ENCODE measurements around the gene PCDHGA1.
A peak's percentile ranks its signal among the peaks of the same experiment; 100 is the strongest.
"Not testable (repeated sequence)": the region's sequence is repeated elsewhere in the genome, so short reads cannot be mapped to it uniquely, and the experiment has no call there.

Gene PCDHGA1

GRCh38 chr5:141382469-141383294 is 52.4 kb downstream of the PCDHGA1 start, which contains the start of gene PCDHGA7:
PCDHGA7 (plus strand) TSS chr5:141382742; CDS start chr5:141382900, 158 bp downstream.
- no peak for DNase-seq

DNA sequence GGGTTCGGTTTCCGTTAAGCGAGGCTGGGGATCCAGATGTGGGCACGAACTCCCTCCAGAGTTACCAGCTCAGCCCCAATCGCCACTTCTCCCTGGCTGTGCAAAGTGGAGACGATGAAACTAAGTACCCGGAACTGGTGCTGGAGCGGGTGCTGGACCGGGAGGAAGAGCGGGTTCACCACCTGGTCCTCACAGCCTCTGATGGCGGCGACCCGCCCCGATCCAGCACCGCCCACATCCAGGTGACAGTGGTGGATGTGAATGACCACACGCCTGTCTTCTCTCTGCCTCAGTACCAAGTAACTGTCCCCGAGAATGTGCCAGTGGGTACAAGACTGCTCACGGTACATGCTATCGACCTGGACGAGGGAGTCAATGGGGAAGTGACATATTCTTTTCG is 53.0 kb downstream of the PCDHGA1 start:
- no peak for DNase-seq

DNA sequence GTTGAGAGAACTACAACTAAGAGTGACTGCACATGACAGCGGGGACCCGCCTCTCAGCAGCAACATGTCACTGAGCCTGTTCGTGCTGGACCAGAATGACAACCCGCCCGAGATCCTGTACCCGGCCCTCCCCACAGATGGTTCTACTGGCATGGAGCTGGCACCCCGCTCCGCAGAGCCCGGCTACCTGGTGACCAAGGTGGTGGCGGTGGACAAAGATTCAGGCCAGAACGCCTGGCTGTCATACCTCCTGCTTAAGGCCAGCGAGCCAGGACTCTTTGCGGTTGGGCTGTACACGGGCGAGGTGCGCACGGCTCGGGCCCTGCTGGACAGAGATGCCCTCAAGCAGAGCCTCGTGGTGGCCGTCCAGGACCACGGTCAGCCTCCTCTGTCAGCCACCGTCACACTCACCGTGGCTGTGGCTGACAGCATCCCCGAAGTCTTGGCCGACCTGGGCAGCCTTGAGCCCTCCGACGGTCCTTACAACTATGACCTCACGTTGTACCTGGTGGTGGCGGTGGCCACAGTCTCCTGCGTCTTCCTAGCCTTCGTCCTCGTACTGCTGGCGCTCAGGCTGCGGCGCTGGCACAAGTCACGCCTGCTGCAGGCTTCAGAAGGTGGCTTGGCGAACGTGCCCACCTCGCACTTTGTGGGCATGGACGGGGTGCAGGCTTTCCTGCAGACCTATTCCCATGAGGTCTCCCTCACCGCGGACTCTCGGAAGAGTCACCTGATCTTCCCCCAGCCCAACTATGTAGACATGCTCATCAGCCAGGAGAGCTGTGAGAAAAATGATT is 54.4 kb downstream of the PCDHGA1 start:
- DNase-seq, result no peak

DNA sequence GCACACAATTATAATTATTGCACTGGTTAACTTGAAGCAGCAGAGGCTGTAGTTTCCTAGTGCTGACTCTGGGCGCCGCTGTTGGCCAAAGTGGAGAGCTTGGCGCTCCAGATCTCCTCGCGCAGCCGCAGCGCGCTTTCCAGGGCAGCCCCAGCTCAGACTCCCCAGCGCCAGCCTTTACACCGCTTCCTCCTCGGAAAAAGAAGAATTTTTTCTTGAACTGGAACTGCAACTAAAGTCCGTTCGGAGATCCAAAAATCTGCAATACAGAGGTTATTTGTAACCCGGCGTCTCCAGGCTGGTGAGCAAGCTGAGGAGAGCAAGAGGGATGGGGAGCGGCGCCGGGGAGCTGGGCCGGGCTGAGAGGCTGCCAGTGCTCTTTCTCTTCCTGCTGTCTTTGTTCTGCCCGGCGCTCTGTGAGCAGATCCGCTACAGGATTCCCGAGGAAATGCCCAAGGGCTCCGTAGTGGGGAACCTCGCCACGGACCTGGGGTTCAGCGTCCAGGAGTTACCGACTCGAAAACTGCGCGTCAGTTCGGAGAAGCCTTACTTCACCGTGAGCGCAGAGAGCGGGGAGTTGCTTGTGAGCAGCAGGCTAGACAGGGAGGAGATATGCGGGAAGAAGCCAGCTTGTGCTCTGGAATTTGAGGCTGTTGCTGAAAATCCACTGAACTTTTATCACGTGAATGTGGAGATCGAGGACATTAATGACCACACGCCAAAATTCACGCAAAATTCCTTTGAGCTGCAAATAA is 57.4 kb downstream of the PCDHGA1 start, which contains the start of gene PCDHGB4:
PCDHGB4 (plus strand) TSS at position 142 of the 755 bp plus-strand sequence; CDS start at position 329, 187 bp downstream.
- DNase-seq, result not testable (repeated sequence)

GRCh38 chr5:141388661-141389060 is 58.3 kb downstream of the PCDHGA1 start:
- no peak for DNase-seq

DNA sequence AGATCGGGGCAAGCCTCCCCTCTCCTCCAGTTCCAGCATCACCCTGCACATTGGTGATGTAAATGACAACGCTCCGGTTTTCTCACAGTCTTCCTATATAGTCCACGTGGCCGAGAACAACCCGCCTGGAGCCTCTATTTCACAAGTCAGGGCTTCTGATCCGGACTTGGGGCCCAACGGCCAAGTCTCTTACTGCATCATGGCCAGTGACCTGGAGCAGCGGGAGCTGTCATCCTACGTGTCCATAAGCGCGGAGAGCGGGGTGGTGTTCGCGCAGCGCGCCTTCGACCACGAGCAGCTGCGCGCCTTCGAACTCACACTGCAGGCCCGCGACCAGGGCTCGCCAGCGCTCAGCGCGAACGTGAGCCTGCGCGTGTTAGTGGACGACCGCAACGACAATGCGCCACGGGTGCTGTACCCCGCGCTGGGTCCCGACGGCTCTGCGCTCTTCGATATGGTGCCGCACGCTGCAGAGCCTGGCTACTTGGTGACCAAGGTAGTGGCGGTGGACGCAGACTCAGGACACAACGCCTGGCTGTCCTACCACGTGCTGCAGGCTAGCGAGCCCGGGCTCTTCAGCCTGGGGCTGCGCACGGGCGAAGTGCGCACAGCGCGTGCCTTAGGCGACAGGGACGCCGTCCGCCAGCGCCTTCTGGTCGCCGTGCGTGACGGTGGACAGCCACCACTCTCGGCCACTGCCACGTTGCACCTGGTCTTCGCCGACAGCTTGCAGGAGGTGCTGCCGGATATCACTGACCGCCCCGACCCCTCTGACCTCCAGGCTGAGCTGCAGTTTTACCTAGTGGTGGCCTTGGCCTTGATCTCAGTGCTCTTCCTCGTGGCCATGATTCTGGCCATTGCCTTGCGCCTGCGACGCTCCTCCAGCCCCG is 59.1 kb downstream of the PCDHGA1 start:
- peak in 1 of 56 donors; percentile 12 for DNase-seq

DNA sequence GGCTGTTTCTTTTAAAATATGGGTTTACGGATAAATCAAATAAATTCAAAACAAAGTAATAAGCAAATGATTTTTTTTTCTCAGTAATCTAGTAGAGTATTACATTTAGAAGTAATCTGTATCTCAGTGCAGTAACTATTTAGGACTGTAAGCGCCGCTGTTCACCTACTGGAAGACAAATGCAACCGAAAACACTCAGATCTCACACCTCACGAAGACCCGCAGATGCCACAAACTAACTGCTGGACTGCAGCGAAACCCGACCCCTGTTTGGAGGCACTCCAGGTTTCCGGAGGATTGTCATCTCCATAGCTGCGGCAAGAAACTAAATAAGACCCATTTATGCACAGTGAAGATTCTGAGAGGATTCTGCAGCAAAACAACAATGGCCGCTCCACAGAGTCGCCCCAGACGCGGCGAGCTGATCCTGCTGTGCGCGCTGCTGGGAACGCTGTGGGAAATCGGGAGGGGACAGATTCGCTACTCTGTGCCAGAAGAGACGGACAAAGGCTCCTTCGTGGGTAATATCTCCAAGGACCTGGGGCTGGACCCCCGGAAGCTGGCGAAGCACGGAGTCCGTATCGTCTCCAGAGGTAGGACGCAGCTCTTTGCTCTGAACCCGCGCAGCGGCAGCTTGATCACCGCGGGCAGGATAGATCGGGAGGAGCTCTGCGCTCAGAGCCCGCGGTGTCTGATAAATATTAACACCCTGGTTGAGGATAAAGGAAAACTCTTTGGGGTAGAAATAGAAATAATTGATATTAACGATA is 62.3 kb downstream of the PCDHGA1 start, which contains the start of gene PCDHGA8:
PCDHGA8 (plus strand) TSS at position 205 of the 770 bp plus-strand sequence; CDS start at position 386, 181 bp downstream.
- no peak for DNase-seq

GRCh38 chr5:141393267-141393666 is 63.0 kb downstream of the PCDHGA1 start:
- DNase-seq, result no peak

GRCh38 chr5:141394401-141395187 is 64.3 kb downstream of the PCDHGA1 start:
- not testable (repeated sequence) for DNase-seq

GRCh38 chr5:141397756-141398551 is 67.6 kb downstream of the PCDHGA1 start, which contains the start of gene PCDHGB5:
PCDHGB5 (plus strand) TSS chr5:141397947; CDS start chr5:141398128, 181 bp downstream.
- peak in 1 of 56 donors; percentile 17 for DNase-seq

- DNase-seq, result no peak
These were observed 68.3 kb downstream of the PCDHGA1 start for GRCh38 chr5:141398608-141399007.

GRCh38 chr5:141399555-141400258 is 69.4 kb downstream of the PCDHGA1 start:
- no peak for DNase-seq

- peak in 3 of 56 donors; percentile 10 to 50 (median 11) for DNase-seq
These were observed 72.4 kb downstream of the PCDHGA1 start, which contains the start of gene PCDHGA9 for GRCh38 chr5:141402553-141403243. PCDHGA9 (plus strand) TSS chr5:141402778; CDS start chr5:141402953, 175 bp downstream.

DNA sequence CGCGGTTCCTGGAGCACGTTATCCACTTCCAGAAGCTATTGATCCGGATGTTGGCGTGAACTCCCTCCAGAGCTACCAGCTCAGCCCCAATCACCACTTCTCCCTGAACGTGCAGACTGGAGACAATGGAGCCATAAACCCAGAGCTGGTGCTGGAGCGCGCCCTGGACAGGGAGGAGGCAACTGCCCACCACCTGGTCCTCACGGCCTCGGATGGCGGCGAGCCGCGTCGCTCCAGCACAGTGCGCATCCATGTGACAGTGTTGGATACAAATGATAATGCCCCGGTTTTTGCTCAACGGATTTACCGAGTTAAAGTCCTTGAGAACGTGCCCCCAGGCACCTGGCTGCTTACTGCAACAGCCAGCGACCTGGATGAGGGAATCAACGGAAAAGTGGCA is 73.1 kb downstream of the PCDHGA1 start:
- DNase-seq, result no peak

DNA sequence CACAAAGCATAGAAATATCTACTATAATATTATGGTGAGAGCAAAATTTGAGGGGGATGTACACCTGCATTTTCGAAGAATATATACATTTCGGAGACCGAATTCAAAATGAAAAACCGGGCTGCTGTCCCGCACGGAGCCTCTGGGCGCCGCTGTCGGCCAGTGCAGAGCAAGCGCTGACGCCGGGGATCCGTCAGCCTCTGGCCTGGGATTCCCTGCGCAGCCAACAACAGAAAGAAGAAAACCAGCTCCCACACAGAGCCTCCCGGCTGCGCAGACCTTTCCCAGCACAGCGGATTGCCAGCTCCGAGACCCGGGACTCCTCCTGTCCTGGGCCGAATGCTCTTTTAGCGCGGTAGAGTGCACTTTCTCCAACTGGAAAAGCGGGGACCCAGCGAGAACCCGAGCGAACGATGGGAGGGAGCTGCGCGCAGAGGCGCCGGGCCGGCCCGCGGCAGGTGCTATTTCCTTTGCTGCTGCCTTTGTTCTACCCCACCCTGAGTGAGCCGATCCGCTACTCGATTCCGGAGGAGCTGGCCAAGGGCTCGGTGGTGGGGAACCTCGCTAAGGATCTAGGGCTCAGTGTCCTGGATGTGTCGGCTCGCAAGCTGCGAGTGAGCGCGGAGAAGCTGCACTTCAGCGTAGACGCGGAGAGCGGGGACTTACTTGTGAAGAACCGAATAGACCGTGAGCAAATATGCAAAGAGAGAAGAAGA is 77.6 kb downstream of the PCDHGA1 start, which contains the start of gene PCDHGB6:
PCDHGB6 (plus strand) TSS at position 232 of the 716 bp plus-strand sequence; CDS start at position 414, 182 bp downstream.
- not testable (repeated sequence) for DNase-seq

Measured in amygdala (tissue), 56 donors.